A549 (cell line): ENCODE measurements around the gene KNOP1. TPM values are rescaled to one million over a fixed set of nuclear protein-coding genes. Genes with fewer than 3 reads are reported as not detected.

Source experiments
- ATAC-seq, 2 experiments: fragments of 200-7000 bp in 1 of 2; fragments of >200 bp in 1 of 2; cut with Nextera tagmentation in 1 of 2; cut with Tn5 transposase in 1 of 2; 3 replicates each; pipeline versions ENCODE4 v1.8.0 to v1.9.1; 2018 to 2020; ENCODE audit warnings: mild to moderate bottlenecking in 1 of 2, moderate library complexity in 1 of 2
- CTCF ChIA-PET: fragments of 300-600 bp; sonication (Branson Sonifier 250); formaldehyde crosslinking; extraction: SDS; loops from one replicate; lab custom pipeline; 2021; ENCODE audit warnings: antibody characterized with exemption, inconsistent platforms; lab: Yijun Ruan, JAX
- POLR2A ChIA-PET: fragments of 350-600 bp; formaldehyde crosslinking; extraction: SDS; loops from one replicate; lab custom pipeline; 2021; ENCODE audit warnings: antibody characterized with exemption, inconsistent platforms; lab: Yijun Ruan, JAX
- DNase-seq, 2 experiments: peaks; one replicate each; pipeline versions ENCODE4 v3.0.0 to v3.0.0-alpha.2; 2011 to 2016; ENCODE audit warnings: low read depth in 1 of 2, low spot score in 1 of 2
- FAIRE-seq: peaks from 2 replicates; lab custom pipeline; 2011; peaks lifted over from hg19 to GRCh38; lab: Jason Lieb, UNC
- H3K27ac ChIP-seq, 2 experiments: fragments of >200 bp; sonication (Bioruptor Twin); formaldehyde crosslinking; 3 replicates each; pipeline ENCODE4 v1.5.1; 2016 to 2017
- H3K4me1 ChIP-seq: fragments of >200 bp; sonication (Bioruptor Twin); formaldehyde crosslinking; 3 replicates; pipeline ENCODE4 v1.6.1; 2016
- H3K4me2 ChIP-seq: fragments of >200 bp; sonication (Bioruptor Twin); formaldehyde crosslinking; 3 replicates; pipeline ENCODE4 v1.6.1; 2016
- H3K4me3 ChIP-seq: fragments of >200 bp; sonication (Bioruptor Twin); formaldehyde crosslinking; 3 replicates; pipeline ENCODE4 v1.5.1; 2016
- H3K9me3 ChIP-seq: fragments of >200 bp; sonication (Bioruptor Twin); formaldehyde crosslinking; 3 replicates; pipeline ENCODE4 v1.6.1; 2016
- ATOH8 ChIP-seq: fragments of 250-450 bp; sonication (Bioruptor Pico); IDR thresholded peaks from 2 replicates; pipeline ENCODE4 v1.5.0; 2020; ENCODE audit warnings: low read depth, mild to moderate bottlenecking, moderate library complexity
- CEBPB ChIP-seq, 2 experiments: fragments of >200 bp in 1 of 2; sonication (Bioruptor Twin) in 1 of 2; formaldehyde crosslinking in 1 of 2; IDR thresholded peaks; 2 replicates each; pipeline ENCODE4 v1.6.1; 2012 to 2016
- CHD2 ChIP-seq: fragments of 150-350 bp; IDR thresholded peaks from 2 replicates; pipeline ENCODE4 v1.6.1; 2014; ENCODE audit warnings: low read length; ENCODE audit not compliant: partially characterized antibody
- FOSB ChIP-seq: fragments of 250-450 bp; sonication (Bioruptor Pico); IDR thresholded peaks from 2 replicates; pipeline ENCODE4 v1.5.0; 2020; ENCODE audit warnings: mild to moderate bottlenecking, moderate library complexity
- FOXS1 ChIP-seq: fragments of 250-450 bp; sonication (Bioruptor Pico); IDR thresholded peaks from 2 replicates; pipeline ENCODE4 v1.5.0; 2020; ENCODE audit warnings: mild to moderate bottlenecking, moderate library complexity
- HEYL ChIP-seq: fragments of 250-450 bp; sonication (Bioruptor Pico); IDR thresholded peaks from 2 replicates; pipeline ENCODE4 v1.8.0; 2021; ENCODE audit warnings: mild to moderate bottlenecking, moderate library complexity
- HMGXB4 ChIP-seq: fragments of 250-450 bp; sonication (Bioruptor Pico); IDR thresholded peaks from 2 replicates; pipeline ENCODE4 v1.5.0; 2021; ENCODE audit warnings: mild to moderate bottlenecking, moderate library complexity, borderline replicate concordance
- HOXB13 ChIP-seq: fragments of 250-450 bp; sonication (Bioruptor Pico); IDR thresholded peaks from 2 replicates; pipeline ENCODE4 v1.5.0; 2020; ENCODE audit warnings: low read depth, mild to moderate bottlenecking, moderate library complexity
- KDM1A ChIP-seq: fragments of 200-600 bp; sonication (generic); IDR thresholded peaks from 2 replicates; pipeline ENCODE4 v1.6.1; 2016; ENCODE audit warnings: low read depth, mild to moderate bottlenecking
- NFE2L2 ChIP-seq: fragments of 150-350 bp; conservative IDR thresholded peaks from 2 replicates; pipeline ENCODE4 v1.6.1; 2014; ENCODE audit warnings: low read length
- NR3C1 ChIP-seq: fragments of >200 bp; sonication (Bioruptor Twin); formaldehyde crosslinking; IDR thresholded peaks from 3 replicates; pipeline ENCODE4 v1.6.1; 2017
- PHF8 ChIP-seq: fragments of 200-600 bp; sonication (generic); IDR thresholded peaks from 2 replicates; pipeline ENCODE4 v1.6.1; 2016; ENCODE audit warnings: low read depth, mild to moderate bottlenecking, antibody characterized with exemption, moderate library complexity, borderline replicate concordance
- POLR2AphosphoS2 ChIP-seq: conservative IDR thresholded peaks from 2 replicates; pipeline ENCODE4 v1.6.1; 2012; ENCODE audit warnings: low read length, improper control_type of control experiment, inconsistent platforms
- RCOR1 ChIP-seq: fragments of 150-350 bp; IDR thresholded peaks from 2 replicates; pipeline ENCODE4 v1.6.1; 2014; ENCODE audit warnings: antibody characterized with exemption, low read length, low read depth
- ZC3H11A ChIP-seq: fragments of 450-650 bp; IDR thresholded peaks from 2 replicates; pipeline ENCODE4 v1.6.1; 2014; ENCODE audit warnings: antibody characterized with exemption, mild to moderate bottlenecking
- ZNF302 ChIP-seq: fragments of 250-450 bp; sonication (Bioruptor Pico); IDR thresholded peaks from 2 replicates; pipeline ENCODE4 v1.9.0; 2021; ENCODE audit warnings: inconsistent platforms, mild to moderate bottlenecking, moderate library complexity
- ZSCAN20 ChIP-seq: fragments of 250-450 bp; sonication (Bioruptor Pico); IDR thresholded peaks from 2 replicates; pipeline ENCODE4 v1.8.0; 2022; ENCODE audit warnings: mild to moderate bottlenecking, moderate library complexity
- WGBS: methylation state at CpG from one replicate; pipeline ENCODE4 v1.1.6; 2017; ENCODE audit errors: missing lambda C conversion rate; 5-methylcytosine and 5-hydroxymethylcytosine counted together
- polyA plus RNA-seq, 4 experiments: library from polyadenylated mRNA; depleted of rRNA in 3 of 4; stranded (reverse); fragments of >200 nt; fragmentation: RNase III in 1 of 4; extraction: RNeasy Plus Mini Kit Qiagen cat#74134 plus additional on column Dnase treatment in 1 of 4; gene quantifications; 2 replicates in 3 of 4; 3 replicates in 1 of 4; pipeline ENCODE4 v1.2.3, GENCODE V29; 2011 to 2017
- TF ChIP-seq, protein P1 (sequence below): fragments of 150-350 bp; IDR thresholded peaks from 2 replicates; pipeline ENCODE4 v1.6.1; 2014; ENCODE audit warnings: low read depth, mild to moderate bottlenecking, low read length
- TF ChIP-seq, protein P2 (sequence below): fragments of >200 bp; sonication (Bioruptor Twin); formaldehyde crosslinking; IDR thresholded peaks from 3 replicates; pipeline ENCODE4 v1.5.1; 2016

The KNOP1 gene
- polyA plus RNA-seq, 2 of the 4 experiments (the other 2 are of a cell fraction), result 38.2 to 44.8 TPM

- TF ChIP-seq HMGXB4, result no peak
- TF ChIP-seq, all 56 proteins: peak for 0
Measured at GRCh38 chr16:19707569-19708295, 10.3 kb downstream of the KNOP1 start (continued).

- H3K9me3 ChIP-seq, result no peaks in the 10 kb centered on the region
- WGBS, result 95% methylated on average over 15 of the region's 15 CpGs
- no peak overlapping the region for H3K4me2 ChIP-seq
- ChIA-PET CTCF (interaction anchor here (1.1 kb wide), 1 partner anchor 677 kb away, joined by 4 read pairs; no protein-coding TSS in a partner anchor), POLR2A (interaction anchor here (0.9 kb wide), 1 partner anchor 11 kb away, joined by 3 read pairs; the partner anchor contains the start of genes IQCK and KNOP1)
- TF ChIP-seq NFE2L2 (no peak), HEYL (CRISPR knock-in tag) (no peak), ZSCAN20 (no peak), PHF8 (no peak), ATOH8 (no peak), ZC3H11A (no peak), ZNF302 (CRISPR knock-in tag) (no peak), KDM1A (no peak), HMGXB4 (no peak), HOXB13 (CRISPR knock-in tag) (no peak), NR3C1 (no peak), CHD2 (no peak), FOXS1 (CRISPR knock-in tag) (no peak), CEBPB (IDR thresholded peaks at IDR 0.05) (no peak), FOSB (CRISPR knock-in tag) (no peak), RCOR1 (no peak), POLR2AphosphoS2 (no peak)
- TF ChIP-seq, protein P1, sequence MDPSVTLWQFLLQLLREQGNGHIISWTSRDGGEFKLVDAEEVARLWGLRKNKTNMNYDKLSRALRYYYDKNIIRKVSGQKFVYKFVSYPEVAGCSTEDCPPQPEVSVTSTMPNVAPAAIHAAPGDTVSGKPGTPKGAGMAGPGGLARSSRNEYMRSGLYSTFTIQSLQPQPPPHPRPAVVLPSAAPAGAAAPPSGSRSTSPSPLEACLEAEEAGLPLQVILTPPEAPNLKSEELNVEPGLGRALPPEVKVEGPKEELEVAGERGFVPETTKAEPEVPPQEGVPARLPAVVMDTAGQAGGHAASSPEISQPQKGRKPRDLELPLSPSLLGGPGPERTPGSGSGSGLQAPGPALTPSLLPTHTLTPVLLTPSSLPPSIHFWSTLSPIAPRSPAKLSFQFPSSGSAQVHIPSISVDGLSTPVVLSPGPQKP, result no peak
- TF ChIP-seq, protein P2, sequence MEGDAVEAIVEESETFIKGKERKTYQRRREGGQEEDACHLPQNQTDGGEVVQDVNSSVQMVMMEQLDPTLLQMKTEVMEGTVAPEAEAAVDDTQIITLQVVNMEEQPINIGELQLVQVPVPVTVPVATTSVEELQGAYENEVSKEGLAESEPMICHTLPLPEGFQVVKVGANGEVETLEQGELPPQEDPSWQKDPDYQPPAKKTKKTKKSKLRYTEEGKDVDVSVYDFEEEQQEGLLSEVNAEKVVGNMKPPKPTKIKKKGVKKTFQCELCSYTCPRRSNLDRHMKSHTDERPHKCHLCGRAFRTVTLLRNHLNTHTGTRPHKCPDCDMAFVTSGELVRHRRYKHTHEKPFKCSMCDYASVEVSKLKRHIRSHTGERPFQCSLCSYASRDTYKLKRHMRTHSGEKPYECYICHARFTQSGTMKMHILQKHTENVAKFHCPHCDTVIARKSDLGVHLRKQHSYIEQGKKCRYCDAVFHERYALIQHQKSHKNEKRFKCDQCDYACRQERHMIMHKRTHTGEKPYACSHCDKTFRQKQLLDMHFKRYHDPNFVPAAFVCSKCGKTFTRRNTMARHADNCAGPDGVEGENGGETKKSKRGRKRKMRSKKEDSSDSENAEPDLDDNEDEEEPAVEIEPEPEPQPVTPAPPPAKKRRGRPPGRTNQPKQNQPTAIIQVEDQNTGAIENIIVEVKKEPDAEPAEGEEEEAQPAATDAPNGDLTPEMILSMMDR, result no peak
- no peak for DNase-seq
- ATAC-seq, result no peak
- no peak overlapping the region for H3K4me3 ChIP-seq
- no peak overlapping the region for H3K27ac ChIP-seq
- no peak for FAIRE-seq
- peaks cover 17% of the 10 kb centered on the region; the same call in 2 of the 3 replicates for H3K4me1 ChIP-seq
Measured at GRCh38 chr16:19706846-19707245, 11.2 kb downstream of the KNOP1 start.
